HCT116 (cell line): ENCODE measurements around the gene ALPP. TPM values are rescaled to one million over a fixed set of nuclear protein-coding genes. Genes with fewer than 3 reads are reported as not detected.

Experiments used
- ATAC-seq: fragments of 200-7000 bp; cut with Tn5 transposase; 2 replicates; pipeline ENCODE4 v1.9.1; 2020; ENCODE audit warnings: mild to moderate bottlenecking, moderate library complexity
- BruUV-seq: library from RNA; stranded (reverse); fragments of 400-500 nt; replicated peaks from 2 replicates; lab custom pipeline; 2021; lab: Mats Ljungman, UMichigan
- CTCF ChIA-PET: fragments of 300-600 bp; sonication (Branson Sonifier 250); formaldehyde crosslinking; loops from one replicate; lab custom pipeline; 2021; ENCODE audit warnings: antibody characterized with exemption; lab: Charles Lee
- POLR2A ChIA-PET: fragments of 300-600, 350-600 bp; sonication (Branson Sonifier 250); formaldehyde crosslinking; loops from one replicate; lab custom pipeline; 2021; ENCODE audit warnings: antibody characterized with exemption; lab: Charles Lee
- RAD21 ChIA-PET, 2 experiments: fragments of 300-600 bp; sonication (Branson Sonifier 250); formaldehyde crosslinking; loops; one replicate each; lab custom pipeline; 2023; ENCODE audit warnings: low total read pairs in 2 of 2; ENCODE audit not compliant: uncharacterized antibody in 2 of 2, unreplicated experiment in 2 of 2, low non-redundant PET in 1 of 2; lab: Charles Lee
- DNase-seq: peaks from one replicate; pipeline ENCODE4 v3.0.0-alpha.2; 2010; ENCODE audit warnings: low read depth, low spot score
- H2AFZ ChIP-seq: fragments of 200-600 bp; shearing (Covaris generic), sonication (generic); 2 replicates; pipeline ENCODE4 v1.6.1; 2017; ENCODE audit warnings: low read depth, mixed run types, mixed read lengths, antibody characterized with exemption, low read length; ENCODE audit not compliant: poor library complexity, severe bottlenecking
- H3K27ac ChIP-seq: 2 replicates; pipeline ENCODE4 v1.5.1; 2012; ENCODE audit warnings: low read depth, low read length
- H3K27me3 ChIP-seq: fragments of 200-600 bp; sonication (generic); 2 replicates; pipeline ENCODE4 v1.6.1; 2016; ENCODE audit warnings: mixed run types, low read length, mixed read lengths; ENCODE audit not compliant: insufficient read depth
- H3K36me3 ChIP-seq, 2 experiments: fragments of 200-500 bp in 1 of 2; fragments of 200-600 bp in 1 of 2; sonication (Bioruptor generic) in 1 of 2; sonication (generic) in 1 of 2; 2 replicates each; pipeline versions ENCODE4 v1.5.1 to v1.6.1; 2014 to 2016; ENCODE audit warnings: low read length in 2 of 2, inconsistent platforms in 1 of 2, mixed read lengths in 1 of 2, mixed run types in 1 of 2; ENCODE audit not compliant: insufficient read depth in 2 of 2, control insufficient read depth in 1 of 2
- H3K4me1 ChIP-seq, 2 experiments: fragments of 200-600 bp in 1 of 2; sonication (generic) in 1 of 2; 2 replicates each; pipeline versions ENCODE4 v1.5.1 to v1.6.1; 2012 to 2017; ENCODE audit warnings: low read length in 2 of 2, inconsistent platforms in 1 of 2, mild to moderate bottlenecking in 1 of 2, mixed read lengths in 1 of 2, mixed run types in 1 of 2, moderate library complexity in 1 of 2; ENCODE audit not compliant: insufficient read depth in 2 of 2, control insufficient read depth in 1 of 2
- H3K4me2 ChIP-seq: fragments of 200-600 bp; sonication (generic); 2 replicates; pipeline ENCODE4 v1.6.1; 2017; ENCODE audit warnings: mixed run types, low read length, mixed read lengths
- H3K4me3 ChIP-seq, 2 experiments: fragments of 200-600 bp in 1 of 2; sonication (generic) in 1 of 2; replicated peaks in 1 of 2; 2 replicates each; pipeline ENCODE4 v1.5.1; 2011 to 2016; ENCODE audit warnings: low read length in 2 of 2, control low read depth in 1 of 2, low read depth in 1 of 2, mild to moderate bottlenecking in 1 of 2, mixed read lengths in 1 of 2, mixed run types in 1 of 2
- H3K79me2 ChIP-seq: fragments of 200-600 bp; sonication (generic); 2 replicates; pipeline ENCODE4 v1.6.1; 2017; ENCODE audit warnings: mild to moderate bottlenecking, mixed run types, low read length, moderate library complexity, mixed read lengths; ENCODE audit not compliant: insufficient read depth
- H3K9ac ChIP-seq: fragments of 200-600 bp; sonication (generic); 2 replicates; pipeline ENCODE4 v1.6.1; 2016; ENCODE audit warnings: low read length, mixed read lengths
- H3K9me2 ChIP-seq: fragments of 200-600 bp; sonication (generic), shearing (Covaris generic); 2 replicates; pipeline ENCODE4 v1.6.1; 2017; ENCODE audit warnings: mixed run types, mild to moderate bottlenecking, moderate library complexity; ENCODE audit not compliant: insufficient read depth
- H3K9me3 ChIP-seq, 2 experiments: fragments of 200-500 bp in 1 of 2; fragments of 200-600 bp in 1 of 2; sonication (Bioruptor generic) in 1 of 2; sonication (generic) in 1 of 2; 2 replicates each; pipeline ENCODE4 v1.6.1; 2014 to 2017; ENCODE audit warnings: low read length in 2 of 2, mixed read lengths in 2 of 2, inconsistent platforms in 1 of 2, low read depth in 1 of 2, mild to moderate bottlenecking in 1 of 2, mixed run types in 1 of 2, moderate library complexity in 1 of 2; ENCODE audit not compliant: control insufficient read depth in 1 of 2, insufficient read depth in 1 of 2
- H4K20me1 ChIP-seq: fragments of 200-600 bp; sonication (generic), shearing (Covaris generic); 2 replicates; pipeline ENCODE4 v1.6.1; 2017; ENCODE audit warnings: mixed run types, mild to moderate bottlenecking, moderate library complexity; ENCODE audit not compliant: insufficient read depth
- ATF3 ChIP-seq: IDR thresholded peaks from 2 replicates; pipeline ENCODE4 v1.6.1; 2012
- CBX3 ChIP-seq: IDR thresholded peaks from 2 replicates; pipeline ENCODE4 v1.6.1; 2012; ENCODE audit warnings: low read depth
- CEBPB ChIP-seq: IDR thresholded peaks from 2 replicates; pipeline ENCODE4 v1.6.1; 2012; ENCODE audit warnings: low read depth
- EGR1 ChIP-seq: IDR thresholded peaks from 2 replicates; pipeline ENCODE4 v1.6.1; 2012; ENCODE audit warnings: low read depth
- ELF1 ChIP-seq: IDR thresholded peaks from 2 replicates; pipeline ENCODE4 v1.6.1; 2012; ENCODE audit warnings: low read depth, borderline replicate concordance
- EZH2 ChIP-seq: fragments of 200-600 bp; sonication (generic); IDR thresholded peaks from 2 replicates; pipeline ENCODE4 v1.6.1; 2017; ENCODE audit warnings: antibody characterized with exemption, mixed run types
- EZH2phosphoT487 ChIP-seq: fragments of 200-600 bp; IDR thresholded peaks from 2 replicates; pipeline ENCODE4 v1.6.1; 2018; ENCODE audit warnings: antibody characterized with exemption, borderline replicate concordance
- FOSL1 ChIP-seq: IDR thresholded peaks from 2 replicates; pipeline ENCODE4 v1.6.1; 2012; ENCODE audit warnings: low read depth
- JUND ChIP-seq: IDR thresholded peaks from 2 replicates; pipeline ENCODE4 v1.6.1; 2012
- POLR2A ChIP-seq: IDR thresholded peaks from 2 replicates; pipeline ENCODE4 v1.7.0; 2011; ENCODE audit warnings: borderline replicate concordance; ENCODE audit not compliant: insufficient read depth, insufficient read length; ENCODE audit errors: extremely low read depth
- POLR2AphosphoS5 ChIP-seq: IDR thresholded peaks from 2 replicates; pipeline ENCODE4 v1.6.1; 2011; ENCODE audit warnings: mild to moderate bottlenecking, low read depth, low read length, moderate library complexity
- RAD21 ChIP-seq: IDR thresholded peaks from 2 replicates; pipeline ENCODE4 v1.6.1; 2012; ENCODE audit warnings: low read depth, mild to moderate bottlenecking
- REST ChIP-seq: IDR thresholded peaks from 2 replicates; pipeline ENCODE4 v1.6.1; 2012; ENCODE audit warnings: low read depth
- SP1 ChIP-seq: IDR thresholded peaks from 2 replicates; pipeline ENCODE4 v1.6.1; 2012; ENCODE audit warnings: low read depth
- SRF ChIP-seq: IDR thresholded peaks from 2 replicates; pipeline ENCODE4 v1.6.1; 2012; ENCODE audit warnings: low read depth
- TCF7L2 ChIP-seq: IDR thresholded peaks from 2 replicates; pipeline ENCODE4 v1.7.0; 2011; ENCODE audit warnings: borderline replicate concordance, inconsistent platforms; ENCODE audit not compliant: insufficient read depth, insufficient read length; ENCODE audit errors: extremely low read depth
- ZBTB33 ChIP-seq: IDR thresholded peaks from 2 replicates; pipeline ENCODE4 v1.6.1; 2011; ENCODE audit warnings: mild to moderate bottlenecking, low read length, moderate library complexity; ENCODE audit not compliant: insufficient replicate concordance; ENCODE audit errors: extremely low read depth
- ZFX ChIP-seq: fragments of 450-650 bp; IDR thresholded peaks from 2 replicates; pipeline ENCODE4 v1.6.1; 2017
- ZNF274 ChIP-seq: fragments of 200-500 bp; sonication (Bioruptor generic); IDR thresholded peaks from 2 replicates; pipeline ENCODE4 v1.6.1; 2014; ENCODE audit warnings: mild to moderate bottlenecking, low read depth, low read length, inconsistent platforms
- intact Hi-C: fragments of 100-400 bp; cut with micrococcal nuclease; formaldehyde crosslinking; loops from 2 replicates; pipeline ENCODE4 v1.10.0; 2022
- total RNA-seq: library from RNA; stranded (reverse); gene quantifications from one replicate; pipeline ENCODE4 v1.2.1, GENCODE V29; 2021; ENCODE audit not compliant: unreplicated experiment
- TF ChIP-seq, protein P1 (sequence below), 3 experiments: fragments of 200-600 bp in 1 of 3; sonication (generic) in 1 of 3; IDR thresholded peaks in 2 of 3; conservative IDR thresholded peaks in 1 of 3; 2 replicates each; pipeline ENCODE4 v1.5.1; 2012 to 2017; ENCODE audit warnings: low read depth in 2 of 3, low read length in 2 of 3, antibody characterized with exemption in 1 of 3, borderline replicate concordance in 1 of 3, control low read depth in 1 of 3, mild to moderate bottlenecking in 1 of 3, mixed read lengths in 1 of 3, mixed run types in 1 of 3, moderate library complexity in 1 of 3; ENCODE audit not compliant: insufficient read depth in 1 of 3

Gene ALPP
- total RNA-seq, 1 experiment from 2014 or later = 0.34 TPM

- Histone ChIP-seq H4K20me1 (no peaks in the 10 kb centered on the region), H3K79me2 (no peaks in the 10 kb centered on the region), H3K9me2 (no peaks in the 10 kb centered on the region), H3K4me1 (peaks cover 6 to 13% of the 10 kb centered on the region in 2 experiments; a peak in 1 of 4 replicates), H3K27ac (no peak overlapping the region)
- CTCF ChIA-PET = no interaction called here
- intact Hi-C loops = loop anchor here (10.0 kb wide), 1 partner anchor 180 kb away; the partner anchor contains the start of genes CHRND and PRSS56
- TF ChIP-seq TCF7L2 (no peak), EZH2phosphoT487 (no peak), CEBPB (no peak), EGR1 (no peak), REST (no peak), ZFX (no peak), JUND (no peak), ELF1 (no peak), ZNF274 (no peak), SRF (no peak), POLR2A (no peak), ZBTB33 (no peak), FOSL1 (no peak), CBX3 (no peak), RAD21 (no peak), ATF3 (no peak), SP1 (no peak), POLR2AphosphoS5 (no peak), EZH2 (no peak)
- TF ChIP-seq, protein P1, sequence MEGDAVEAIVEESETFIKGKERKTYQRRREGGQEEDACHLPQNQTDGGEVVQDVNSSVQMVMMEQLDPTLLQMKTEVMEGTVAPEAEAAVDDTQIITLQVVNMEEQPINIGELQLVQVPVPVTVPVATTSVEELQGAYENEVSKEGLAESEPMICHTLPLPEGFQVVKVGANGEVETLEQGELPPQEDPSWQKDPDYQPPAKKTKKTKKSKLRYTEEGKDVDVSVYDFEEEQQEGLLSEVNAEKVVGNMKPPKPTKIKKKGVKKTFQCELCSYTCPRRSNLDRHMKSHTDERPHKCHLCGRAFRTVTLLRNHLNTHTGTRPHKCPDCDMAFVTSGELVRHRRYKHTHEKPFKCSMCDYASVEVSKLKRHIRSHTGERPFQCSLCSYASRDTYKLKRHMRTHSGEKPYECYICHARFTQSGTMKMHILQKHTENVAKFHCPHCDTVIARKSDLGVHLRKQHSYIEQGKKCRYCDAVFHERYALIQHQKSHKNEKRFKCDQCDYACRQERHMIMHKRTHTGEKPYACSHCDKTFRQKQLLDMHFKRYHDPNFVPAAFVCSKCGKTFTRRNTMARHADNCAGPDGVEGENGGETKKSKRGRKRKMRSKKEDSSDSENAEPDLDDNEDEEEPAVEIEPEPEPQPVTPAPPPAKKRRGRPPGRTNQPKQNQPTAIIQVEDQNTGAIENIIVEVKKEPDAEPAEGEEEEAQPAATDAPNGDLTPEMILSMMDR (IDR thresholded peaks at IDR 0.05 in 2 of 3, conservative IDR thresholded peaks at IDR 0.05 in 1 of 3; ENCODE audit: borderline replicate concordance in 1 of 3, insufficient read depth in 1 of 3, low read depth in 2 of 3, low read length in 2 of 3) = no peak
- TF ChIP-seq, all 23 proteins: peak for 0
- DNase-seq (no peak), ATAC-seq (no peak)
- Histone ChIP-seq H3K9ac (no peak overlapping the region), H3K27me3 (no peaks in the 10 kb centered on the region), H2AFZ (no peak overlapping the region), H3K9me3 (no peaks in the 10 kb centered on the region), H3K4me3 (no peak overlapping the region), H3K36me3 (no peaks in the 10 kb centered on the region), H3K4me2 (no peak overlapping the region)
- RAD21 ChIA-PET = no interaction called here
- no TSS peak for BruUV-seq
- POLR2A ChIA-PET = no interaction called here
Measured at GRCh38 chr2:232345251-232345650, 33.3 kb upstream of the ALPP start.
